ENCODE data around the gene DPP8. TPM values are rescaled to one million over a fixed set of nuclear protein-coding genes. Genes with fewer than 3 reads are reported as not detected.

The DPP8 gene
- total RNA-seq, 1 experiment from 2014 or later, result 27.1 TPM

DNA sequence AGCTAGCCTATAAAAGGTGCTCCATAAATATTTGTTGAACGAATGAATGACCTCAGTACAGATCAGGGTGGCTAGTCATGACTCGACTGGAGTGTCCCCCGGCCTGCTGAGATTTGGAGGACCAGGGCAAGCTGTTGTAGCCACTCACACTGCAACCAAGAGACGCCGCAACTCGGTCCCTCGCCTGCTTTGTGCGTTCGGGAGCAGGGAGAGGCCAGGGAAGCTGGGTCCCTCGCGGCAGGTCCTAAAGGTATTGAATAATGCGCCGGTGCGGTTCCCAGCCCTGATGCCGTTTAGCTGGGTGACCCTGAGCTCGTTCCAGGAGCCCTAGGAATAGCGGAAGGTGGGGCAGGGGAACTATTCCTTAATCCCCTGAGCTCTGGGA, 96.5 kb downstream of the DPP8 start:
- Histone ChIP-seq H3K36me3 (ENCODE audit: control insufficient read depth in 1 of 2, insufficient read depth in 2 of 2, low read length in 2 of 2) (no peaks in the 10 kb centered on the region), H3K9me2 (ENCODE audit: insufficient read depth) (no peaks in the 10 kb centered on the region), H3K27me3 (ENCODE audit: insufficient read depth, low read length) (no peaks in the 10 kb centered on the region), H3K4me2 (ENCODE audit: low read length) (no peak overlapping the region), H3K79me2 (ENCODE audit: insufficient read depth, low read length) (no peaks in the 10 kb centered on the region), H3K4me1 (ENCODE audit: control insufficient read depth in 1 of 2, insufficient read depth in 2 of 2, low read length in 2 of 2) (peaks cover 2 to 24% of the 10 kb centered on the region in 2 experiments; a peak in 3 of 4 replicates), H3K4me3 (replicated peaks in 1 of 2; ENCODE audit: low read depth in 1 of 2, low read length in 2 of 2) (no peak overlapping the region), H3K9ac (ENCODE audit: low read length) (no peak overlapping the region), H3K27ac (ENCODE audit: low read depth, low read length) (no peak overlapping the region), H3K9me3 (ENCODE audit: control insufficient read depth in 1 of 2, insufficient read depth in 1 of 2, low read depth in 1 of 2, low read length in 2 of 2) (no peaks in the 10 kb centered on the region), H4K20me1 (ENCODE audit: insufficient read depth) (no peaks in the 10 kb centered on the region), H2AFZ (ENCODE audit: low read depth, low read length, poor library complexity, severe bottlenecking) (no peak overlapping the region)
- BruUV-seq (replicated peaks), result no TSS peak
- no peak for ATAC-seq
- POLR2A ChIA-PET, result interaction anchor here (1.4 kb wide), 1 partner anchor 116 kb away, joined by 7 read pairs; the partner anchor contains the start of gene RNU5B-1
- TF ChIP-seq, protein P1, sequence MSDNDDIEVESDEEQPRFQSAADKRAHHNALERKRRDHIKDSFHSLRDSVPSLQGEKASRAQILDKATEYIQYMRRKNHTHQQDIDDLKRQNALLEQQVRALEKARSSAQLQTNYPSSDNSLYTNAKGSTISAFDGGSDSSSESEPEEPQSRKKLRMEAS (IDR thresholded peaks at IDR 0.05), result no peak
- TF ChIP-seq POLR2A (IDR thresholded peaks at IDR 0.05; ENCODE audit: borderline replicate concordance, extremely low read depth, insufficient read depth, insufficient read length) (no peak), CEBPB (IDR thresholded peaks at IDR 0.05; ENCODE audit: low read depth) (no peak), SIN3A (IDR thresholded peaks at IDR 0.05; ENCODE audit: low read depth) (no peak), ELF1 (IDR thresholded peaks at IDR 0.05; ENCODE audit: borderline replicate concordance, low read depth) (no peak)
- TF ChIP-seq, protein P2, sequence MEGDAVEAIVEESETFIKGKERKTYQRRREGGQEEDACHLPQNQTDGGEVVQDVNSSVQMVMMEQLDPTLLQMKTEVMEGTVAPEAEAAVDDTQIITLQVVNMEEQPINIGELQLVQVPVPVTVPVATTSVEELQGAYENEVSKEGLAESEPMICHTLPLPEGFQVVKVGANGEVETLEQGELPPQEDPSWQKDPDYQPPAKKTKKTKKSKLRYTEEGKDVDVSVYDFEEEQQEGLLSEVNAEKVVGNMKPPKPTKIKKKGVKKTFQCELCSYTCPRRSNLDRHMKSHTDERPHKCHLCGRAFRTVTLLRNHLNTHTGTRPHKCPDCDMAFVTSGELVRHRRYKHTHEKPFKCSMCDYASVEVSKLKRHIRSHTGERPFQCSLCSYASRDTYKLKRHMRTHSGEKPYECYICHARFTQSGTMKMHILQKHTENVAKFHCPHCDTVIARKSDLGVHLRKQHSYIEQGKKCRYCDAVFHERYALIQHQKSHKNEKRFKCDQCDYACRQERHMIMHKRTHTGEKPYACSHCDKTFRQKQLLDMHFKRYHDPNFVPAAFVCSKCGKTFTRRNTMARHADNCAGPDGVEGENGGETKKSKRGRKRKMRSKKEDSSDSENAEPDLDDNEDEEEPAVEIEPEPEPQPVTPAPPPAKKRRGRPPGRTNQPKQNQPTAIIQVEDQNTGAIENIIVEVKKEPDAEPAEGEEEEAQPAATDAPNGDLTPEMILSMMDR (IDR thresholded peaks at IDR 0.05 in 2 of 3, conservative IDR thresholded peaks at IDR 0.05 in 1 of 3; ENCODE audit: borderline replicate concordance in 1 of 3, insufficient read depth in 1 of 3, low read depth in 2 of 3, low read length in 2 of 3), result no peak
- TF ChIP-seq, protein P3, sequence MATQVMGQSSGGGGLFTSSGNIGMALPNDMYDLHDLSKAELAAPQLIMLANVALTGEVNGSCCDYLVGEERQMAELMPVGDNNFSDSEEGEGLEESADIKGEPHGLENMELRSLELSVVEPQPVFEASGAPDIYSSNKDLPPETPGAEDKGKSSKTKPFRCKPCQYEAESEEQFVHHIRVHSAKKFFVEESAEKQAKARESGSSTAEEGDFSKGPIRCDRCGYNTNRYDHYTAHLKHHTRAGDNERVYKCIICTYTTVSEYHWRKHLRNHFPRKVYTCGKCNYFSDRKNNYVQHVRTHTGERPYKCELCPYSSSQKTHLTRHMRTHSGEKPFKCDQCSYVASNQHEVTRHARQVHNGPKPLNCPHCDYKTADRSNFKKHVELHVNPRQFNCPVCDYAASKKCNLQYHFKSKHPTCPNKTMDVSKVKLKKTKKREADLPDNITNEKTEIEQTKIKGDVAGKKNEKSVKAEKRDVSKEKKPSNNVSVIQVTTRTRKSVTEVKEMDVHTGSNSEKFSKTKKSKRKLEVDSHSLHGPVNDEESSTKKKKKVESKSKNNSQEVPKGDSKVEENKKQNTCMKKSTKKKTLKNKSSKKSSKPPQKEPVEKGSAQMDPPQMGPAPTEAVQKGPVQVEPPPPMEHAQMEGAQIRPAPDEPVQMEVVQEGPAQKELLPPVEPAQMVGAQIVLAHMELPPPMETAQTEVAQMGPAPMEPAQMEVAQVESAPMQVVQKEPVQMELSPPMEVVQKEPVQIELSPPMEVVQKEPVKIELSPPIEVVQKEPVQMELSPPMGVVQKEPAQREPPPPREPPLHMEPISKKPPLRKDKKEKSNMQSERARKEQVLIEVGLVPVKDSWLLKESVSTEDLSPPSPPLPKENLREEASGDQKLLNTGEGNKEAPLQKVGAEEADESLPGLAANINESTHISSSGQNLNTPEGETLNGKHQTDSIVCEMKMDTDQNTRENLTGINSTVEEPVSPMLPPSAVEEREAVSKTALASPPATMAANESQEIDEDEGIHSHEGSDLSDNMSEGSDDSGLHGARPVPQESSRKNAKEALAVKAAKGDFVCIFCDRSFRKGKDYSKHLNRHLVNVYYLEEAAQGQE (IDR thresholded peaks at IDR 0.05; ENCODE audit: low read depth), result no peak
- CTCF ChIA-PET, result interaction anchor here (1.3 kb wide), 1 partner anchor 19 kb away, joined by 4 read pairs; no protein-coding TSS in a partner anchor
- DNase-seq (ENCODE audit: low read depth, low spot score), result no peak
- RAD21 ChIA-PET (ENCODE audit: low non-redundant PET in 1 of 2, low total read pairs in 2 of 2, uncharacterized antibody in 2 of 2, unreplicated experiment in 2 of 2), result no interaction called here
- intact Hi-C loops (cut with micrococcal nuclease), result no loop called here

Data from HCT116 (cell line).